Measurements from ENCODE around the gene AMN1.

Gene AMN1

GRCh38 chr12:31641509-31642090 is 87.2 kb downstream of the AMN1 start:
- no peak for DNase-seq (ENCODE audit: low read depth, low spot score)
- H3K9me3 ChIP-seq (ENCODE audit: low read depth, low read length) = no peaks in the 10 kb centered on the region

GRCh38 chr12:31634620-31635019 is 94.2 kb downstream of the AMN1 start:
- DNase-seq (ENCODE audit: low read depth, low spot score) = no peak
- TF ChIP-seq EZH2 (IDR thresholded peaks at IDR 0.05) = no peak
- no peak for TF ChIP-seq POLR2AphosphoS5 (IDR thresholded peaks at IDR 0.05; ENCODE audit: borderline replicate concordance, low read depth, low read length)
- TF ChIP-seq FOXP2 (optimal IDR thresholded peaks at IDR 0.05; ENCODE audit: control extremely low read depth, extremely low read length, insufficient read depth) = no peak
- no peak overlapping the region for H3K4me3 ChIP-seq
- no peak overlapping the region for H3K9ac ChIP-seq (ENCODE audit: insufficient read length)
- H3K27ac ChIP-seq = no peak overlapping the region
- no peaks in the 10 kb centered on the region for H3K9me3 ChIP-seq (ENCODE audit: low read depth, low read length)
- H3K36me3 ChIP-seq (ENCODE audit: insufficient read depth, low read length) = no peaks in the 10 kb centered on the region

More at GRCh38 chr12:31641509-31642090, 87.2 kb downstream of the AMN1 start:
- Histone ChIP-seq H3K9ac (ENCODE audit: insufficient read length) (no peak overlapping the region), H3K36me3 (ENCODE audit: insufficient read depth, low read length) (no peaks in the 10 kb centered on the region), H3K27ac (no peak overlapping the region), H3K4me3 (no peak overlapping the region)
- TF ChIP-seq FOXP2 (optimal IDR thresholded peaks at IDR 0.05; ENCODE audit: control extremely low read depth, extremely low read length, insufficient read depth) (no peak), POLR2AphosphoS5 (IDR thresholded peaks at IDR 0.05; ENCODE audit: borderline replicate concordance, low read depth, low read length) (no peak), EZH2 (IDR thresholded peaks at IDR 0.05) (no peak)

- no peaks in the 10 kb centered on the region for H3K36me3 ChIP-seq (ENCODE audit: insufficient read depth, low read length)
- H3K27ac ChIP-seq = no peak overlapping the region
- no peak for DNase-seq (ENCODE audit: low read depth, low spot score)
- no peaks in the 10 kb centered on the region for H3K9me3 ChIP-seq (ENCODE audit: low read depth, low read length)
- H3K4me3 ChIP-seq = no peak overlapping the region
- no peak overlapping the region for H3K9ac ChIP-seq (ENCODE audit: insufficient read length)
- TF ChIP-seq EZH2 (IDR thresholded peaks at IDR 0.05) (no peak), POLR2AphosphoS5 (IDR thresholded peaks at IDR 0.05; ENCODE audit: borderline replicate concordance, low read depth, low read length) (no peak), FOXP2 (optimal IDR thresholded peaks at IDR 0.05; ENCODE audit: control extremely low read depth, extremely low read length, insufficient read depth) (no peak)
These were observed 95.4 kb downstream of the AMN1 start for GRCh38 chr12:31633464-31633863.

- no peak overlapping the region for H3K27ac ChIP-seq
- H3K9me3 ChIP-seq (ENCODE audit: low read depth, low read length) = no peaks in the 10 kb centered on the region
- no peaks in the 10 kb centered on the region for H3K36me3 ChIP-seq (ENCODE audit: insufficient read depth, low read length)
- TF ChIP-seq EZH2 (IDR thresholded peaks at IDR 0.05) (no peak), FOXP2 (optimal IDR thresholded peaks at IDR 0.05; ENCODE audit: control extremely low read depth, extremely low read length, insufficient read depth) (no peak), POLR2AphosphoS5 (IDR thresholded peaks at IDR 0.05; ENCODE audit: borderline replicate concordance, low read depth, low read length) (no peak)
- no peak for DNase-seq (ENCODE audit: low read depth, low spot score)
- no peak overlapping the region for H3K4me3 ChIP-seq
- no peak overlapping the region for H3K9ac ChIP-seq (ENCODE audit: insufficient read length)
These were observed 97.0 kb downstream of the AMN1 start for GRCh38 chr12:31631809-31632208.

- DNase-seq (ENCODE audit: low read depth, low spot score) = no peak
- no peak for TF ChIP-seq POLR2AphosphoS5 (IDR thresholded peaks at IDR 0.05; ENCODE audit: borderline replicate concordance, low read depth, low read length)
- no peak for TF ChIP-seq EZH2 (IDR thresholded peaks at IDR 0.05)
- TF ChIP-seq FOXP2 (optimal IDR thresholded peaks at IDR 0.05; ENCODE audit: control extremely low read depth, extremely low read length, insufficient read depth) = no peak
These were observed 97.6 kb downstream of the AMN1 start for GRCh38 chr12:31631023-31631724.

GRCh38 chr12:31629756-31630732 is 98.8 kb downstream of the AMN1 start:
- Histone ChIP-seq H3K9me3 (ENCODE audit: low read depth, low read length) (no peaks in the 10 kb centered on the region), H3K36me3 (ENCODE audit: insufficient read depth, low read length) (no peaks in the 10 kb centered on the region), H3K9ac (ENCODE audit: insufficient read length) (no peak overlapping the region), H3K4me3 (no peak overlapping the region), H3K27ac (no peak overlapping the region)
- no peak for DNase-seq (ENCODE audit: low read depth, low spot score)
- no peak for TF ChIP-seq EZH2 (IDR thresholded peaks at IDR 0.05)

More at GRCh38 chr12:31631023-31631724, 97.6 kb downstream of the AMN1 start:
- H3K4me3 ChIP-seq = no peak overlapping the region
- no peaks in the 10 kb centered on the region for H3K36me3 ChIP-seq (ENCODE audit: insufficient read depth, low read length)
- H3K27ac ChIP-seq = no peak overlapping the region
- no peak overlapping the region for H3K9ac ChIP-seq (ENCODE audit: insufficient read length)
- no peaks in the 10 kb centered on the region for H3K9me3 ChIP-seq (ENCODE audit: low read depth, low read length)

GRCh38 chr12:31627456-31628054 is 101.3 kb downstream of the AMN1 start:
- Histone ChIP-seq H3K9ac (ENCODE audit: insufficient read length) (no peak overlapping the region), H3K4me3 (no peak overlapping the region), H3K36me3 (ENCODE audit: insufficient read depth, low read length) (no peaks in the 10 kb centered on the region), H3K27ac (no peak overlapping the region), H3K9me3 (ENCODE audit: low read depth, low read length) (no peaks in the 10 kb centered on the region)
- TF ChIP-seq FOXP2 (optimal IDR thresholded peaks at IDR 0.05; ENCODE audit: control extremely low read depth, extremely low read length, insufficient read depth) (no peak), POLR2AphosphoS5 (IDR thresholded peaks at IDR 0.05; ENCODE audit: borderline replicate concordance, low read depth, low read length) (no peak), EZH2 (IDR thresholded peaks at IDR 0.05) (no peak)
- no peak for DNase-seq (ENCODE audit: low read depth, low spot score)

All from SK-N-MC (cell line).